ENCODE results near the gene NYAP2. TPM values are rescaled to one million over a fixed set of nuclear protein-coding genes. Genes with fewer than 3 reads are reported as not detected.

The NYAP2 gene
- total RNA-seq, 1 experiment from 2014 or later = not detected

- POLR2A ChIA-PET = no interaction called here
- ATAC-seq (no peak), DNase-seq (ENCODE audit: low read depth, low spot score) (no peak)
- intact Hi-C loops (cut with micrococcal nuclease) = no loop called here
- BruUV-seq (replicated peaks) = no TSS peak
- H3K4me2 ChIP-seq (ENCODE audit: low read length) = no peak overlapping the region
- no peak overlapping the region for H2AFZ ChIP-seq (ENCODE audit: low read depth, low read length, poor library complexity, severe bottlenecking)
- RAD21 ChIA-PET (ENCODE audit: low non-redundant PET in 1 of 2, low total read pairs in 2 of 2, uncharacterized antibody in 2 of 2, unreplicated experiment in 2 of 2) = no interaction called here
- no peak overlapping the region for H3K27ac ChIP-seq (ENCODE audit: low read depth, low read length)
- CTCF ChIA-PET = no interaction called here
- H3K79me2 ChIP-seq (ENCODE audit: insufficient read depth, low read length) = no peaks in the 10 kb centered on the region
- no peaks in the 10 kb centered on the region for H4K20me1 ChIP-seq (ENCODE audit: insufficient read depth)
- no peak overlapping the region for H3K4me3 ChIP-seq (replicated peaks in 1 of 2; ENCODE audit: low read depth in 1 of 2, low read length in 2 of 2)
- H3K9me2 ChIP-seq (ENCODE audit: insufficient read depth) = no peaks in the 10 kb centered on the region
- H3K9me3 ChIP-seq (ENCODE audit: control insufficient read depth in 1 of 2, insufficient read depth in 1 of 2, low read depth in 1 of 2, low read length in 2 of 2) = no peaks in the 10 kb centered on the region
- no peaks in the 10 kb centered on the region for H3K4me1 ChIP-seq (ENCODE audit: control insufficient read depth in 1 of 2, insufficient read depth in 2 of 2, low read length in 2 of 2)
- H3K27me3 ChIP-seq (ENCODE audit: insufficient read depth, low read length) = no peaks in the 10 kb centered on the region
- H3K36me3 ChIP-seq (ENCODE audit: control insufficient read depth in 1 of 2, insufficient read depth in 2 of 2, low read length in 2 of 2) = no peaks in the 10 kb centered on the region
- no peak overlapping the region for H3K9ac ChIP-seq (ENCODE audit: low read length)
- no peak for TF ChIP-seq JUND (IDR thresholded peaks at IDR 0.05)
- TF ChIP-seq POLR2AphosphoS5 (IDR thresholded peaks at IDR 0.05; ENCODE audit: low read depth, low read length) = no peak
- no peak for TF ChIP-seq SRF (IDR thresholded peaks at IDR 0.05; ENCODE audit: low read depth)
- TF ChIP-seq POLR2A (IDR thresholded peaks at IDR 0.05; ENCODE audit: borderline replicate concordance, extremely low read depth, insufficient read depth, insufficient read length) = no peak
- no peak for TF ChIP-seq TCF7L2 (IDR thresholded peaks at IDR 0.05; ENCODE audit: borderline replicate concordance, extremely low read depth, insufficient read depth, insufficient read length)
Observed at GRCh38 chr2:225429717-225430116, 30.2 kb downstream of the NYAP2 start.

GRCh38 chr2:225431105-225431863 is 31.8 kb downstream of the NYAP2 start:
- ATAC-seq = no peak
- TF ChIP-seq ELF1 (IDR thresholded peaks at IDR 0.05; ENCODE audit: borderline replicate concordance, low read depth) (no peak), CTCF (IDR thresholded peaks at IDR 0.05 in 2 of 3, conservative IDR thresholded peaks at IDR 0.05 in 1 of 3; ENCODE audit: borderline replicate concordance in 1 of 3, insufficient read depth in 1 of 3, low read depth in 2 of 3, low read length in 2 of 3) (no peak), POLR2AphosphoS5 (IDR thresholded peaks at IDR 0.05; ENCODE audit: low read depth, low read length) (no peak), SRF (IDR thresholded peaks at IDR 0.05; ENCODE audit: low read depth) (no peak), ZBTB33 (IDR thresholded peaks at IDR 0.05; ENCODE audit: extremely low read depth, insufficient replicate concordance, low read length) (no peak), ZNF274 (IDR thresholded peaks at IDR 0.05; ENCODE audit: low read depth, low read length) (no peak), RAD21 (IDR thresholded peaks at IDR 0.05; ENCODE audit: low read depth) (no peak), EZH2 (IDR thresholded peaks at IDR 0.05) (no peak)

More at GRCh38 chr2:225431105-225431863, 31.8 kb downstream of the NYAP2 start:
- Histone ChIP-seq H3K4me2 (ENCODE audit: low read length) (no peak overlapping the region), H3K9ac (ENCODE audit: low read length) (no peak overlapping the region), H3K27me3 (ENCODE audit: insufficient read depth, low read length) (no peaks in the 10 kb centered on the region), H3K79me2 (ENCODE audit: insufficient read depth, low read length) (no peaks in the 10 kb centered on the region), H3K4me3 (replicated peaks in 1 of 2; ENCODE audit: low read depth in 1 of 2, low read length in 2 of 2) (no peak overlapping the region), H3K27ac (ENCODE audit: low read depth, low read length) (no peak overlapping the region), H2AFZ (ENCODE audit: low read depth, low read length, poor library complexity, severe bottlenecking) (no peak overlapping the region), H3K9me2 (ENCODE audit: insufficient read depth) (no peaks in the 10 kb centered on the region), H3K36me3 (ENCODE audit: control insufficient read depth in 1 of 2, insufficient read depth in 2 of 2, low read length in 2 of 2) (no peaks in the 10 kb centered on the region), H4K20me1 (ENCODE audit: insufficient read depth) (no peaks in the 10 kb centered on the region), H3K4me1 (ENCODE audit: control insufficient read depth in 1 of 2, insufficient read depth in 2 of 2, low read length in 2 of 2) (no peaks in the 10 kb centered on the region), H3K9me3 (ENCODE audit: control insufficient read depth in 1 of 2, insufficient read depth in 1 of 2, low read depth in 1 of 2, low read length in 2 of 2) (no peaks in the 10 kb centered on the region)
- DNase-seq (ENCODE audit: low read depth, low spot score) = no peak
- intact Hi-C loops (cut with micrococcal nuclease) = no loop called here
- ChIA-PET RAD21 (ENCODE audit: low non-redundant PET in 1 of 2, low total read pairs in 2 of 2, uncharacterized antibody in 2 of 2, unreplicated experiment in 2 of 2) (no interaction called here), POLR2A (no interaction called here), CTCF (no interaction called here)
- BruUV-seq (replicated peaks) = no TSS peak

All from HCT116 (cell line).